Large intestine (tissue), 3 donors: ENCODE results near the gene CNN3. TPM values are rescaled to one million over a fixed set of nuclear protein-coding genes. Genes with fewer than 3 reads are reported as not detected.
A peak's percentile ranks its signal among the peaks of the same experiment; 100 is the strongest.
"Not testable (repeated sequence)": the region's sequence is repeated elsewhere in the genome, so short reads cannot be mapped to it uniquely, and the experiment has no call there.

ENCODE experiments used
- DNase-seq, 2 donors: peaks; one replicate each; pipeline versions ENCODE4 v3.0.0 to v3.0.0-alpha.2; 2013
- H3K27ac ChIP-seq: one replicate; pipeline ENCODE4 v1.5.1; 2013; ENCODE audit warnings: low read length
- H3K27me3 ChIP-seq: 2 replicates; pipeline ENCODE4 v1.6.1; 2013; ENCODE audit warnings: low read length; ENCODE audit not compliant: control insufficient read depth, insufficient read depth
- H3K36me3 ChIP-seq: 2 replicates; pipeline ENCODE4 v1.6.1; 2013; ENCODE audit warnings: low read length; ENCODE audit not compliant: control insufficient read depth, insufficient read depth
- H3K4me1 ChIP-seq: one replicate; pipeline ENCODE4 v1.6.1; 2013; ENCODE audit warnings: low read length; ENCODE audit not compliant: control insufficient read depth, insufficient read depth
- H3K4me3 ChIP-seq: one replicate; pipeline ENCODE4 v1.5.1; 2013; ENCODE audit warnings: low read length
- H3K9me3 ChIP-seq: one replicate; pipeline ENCODE4 v1.6.1; 2013; ENCODE audit warnings: mild to moderate bottlenecking, low read depth, low read length, moderate library complexity; ENCODE audit not compliant: control insufficient read depth
- WGBS: methylation state at CpG from one replicate; pipeline ENCODE4 v1.1.5; 2013; ENCODE audit warnings: low lambda C conversion rate; ENCODE audit not compliant: insufficient coverage; 5-methylcytosine and 5-hydroxymethylcytosine counted together
- polyA plus RNA-seq: library from polyadenylated mRNA; unstranded; fragments of 120-200 nt; gene quantifications from one replicate; pipeline ENCODE4 v1.2.1, GENCODE V29; 2013

CNN3 gene
- polyA plus RNA-seq, 1 donor: 97.0 TPM

DNA sequence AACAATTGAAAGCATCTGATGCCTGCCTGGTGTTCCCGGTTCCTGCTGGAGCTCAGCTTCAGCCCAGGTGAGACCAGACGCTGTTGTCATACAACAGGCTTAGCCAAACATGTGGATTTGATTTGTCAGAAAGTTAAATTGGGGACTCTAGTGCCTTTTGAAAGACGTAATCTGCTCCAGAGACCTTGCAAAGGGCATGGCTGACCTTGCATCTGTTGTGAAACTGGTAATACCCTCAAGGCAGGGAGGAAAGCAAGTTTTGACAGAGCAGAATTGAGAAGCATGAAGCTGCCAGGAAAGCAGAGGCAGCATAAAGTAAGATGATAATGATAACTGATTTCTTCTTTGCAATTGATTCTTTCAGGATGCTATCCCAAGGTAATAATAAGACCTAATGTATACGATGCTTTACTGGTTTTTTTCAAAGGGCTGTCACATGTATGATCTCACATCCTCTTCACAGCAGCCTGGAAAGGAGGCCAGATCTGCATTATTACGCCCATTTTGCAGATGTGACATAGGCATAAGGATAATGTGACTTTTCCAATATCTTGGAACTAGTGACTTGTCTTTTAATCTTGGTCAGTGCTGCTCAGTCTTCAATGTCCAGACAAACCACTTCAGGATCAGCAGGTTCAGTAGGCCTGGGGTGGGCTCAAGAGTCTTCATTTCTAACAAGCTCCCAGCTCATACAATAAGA, 24.7 kb upstream of the CNN3 start:
- Histone ChIP-seq H3K36me3 (no peaks in the 10 kb centered on the region), H3K27ac (no peak overlapping the region), H3K4me3 (no peak overlapping the region), H3K9me3 (no peaks in the 10 kb centered on the region), H3K27me3 (no peaks in the 10 kb centered on the region), H3K4me1 (peaks cover 11% of the 10 kb centered on the region)
- DNase-seq: no peak
- 88% methylated on average over 3 of the region's 5 CpGs for WGBS

DNA sequence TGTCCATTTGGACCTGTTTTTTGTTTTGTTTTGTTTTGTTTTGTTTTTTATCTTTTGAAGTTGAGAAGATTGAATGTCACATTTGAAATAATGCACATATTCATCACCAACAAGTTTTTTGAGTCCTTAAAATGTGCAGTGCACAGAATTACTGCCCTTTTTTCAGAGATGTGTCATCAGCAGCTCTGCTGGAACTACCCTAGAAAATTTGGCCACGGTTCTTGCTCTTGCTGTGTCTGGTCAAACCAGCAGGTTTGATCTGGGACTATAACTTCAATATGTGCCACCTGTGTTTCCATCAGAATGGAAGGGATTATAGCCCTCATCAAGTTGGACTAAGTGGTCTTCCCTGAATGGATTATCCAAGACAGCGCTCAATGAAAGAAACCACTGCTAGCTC, 24.1 kb upstream of the CNN3 start:
- Histone ChIP-seq H3K27me3 (no peaks in the 10 kb centered on the region), H3K36me3 (no peaks in the 10 kb centered on the region), H3K27ac (no peak overlapping the region), H3K4me3 (no peak overlapping the region), H3K4me1 (peaks cover 10% of the 10 kb centered on the region), H3K9me3 (no peaks in the 10 kb centered on the region)
- no CpG with 5 or more reads among the region's 2 CpGs for WGBS
- DNase-seq: no peak

DNA sequence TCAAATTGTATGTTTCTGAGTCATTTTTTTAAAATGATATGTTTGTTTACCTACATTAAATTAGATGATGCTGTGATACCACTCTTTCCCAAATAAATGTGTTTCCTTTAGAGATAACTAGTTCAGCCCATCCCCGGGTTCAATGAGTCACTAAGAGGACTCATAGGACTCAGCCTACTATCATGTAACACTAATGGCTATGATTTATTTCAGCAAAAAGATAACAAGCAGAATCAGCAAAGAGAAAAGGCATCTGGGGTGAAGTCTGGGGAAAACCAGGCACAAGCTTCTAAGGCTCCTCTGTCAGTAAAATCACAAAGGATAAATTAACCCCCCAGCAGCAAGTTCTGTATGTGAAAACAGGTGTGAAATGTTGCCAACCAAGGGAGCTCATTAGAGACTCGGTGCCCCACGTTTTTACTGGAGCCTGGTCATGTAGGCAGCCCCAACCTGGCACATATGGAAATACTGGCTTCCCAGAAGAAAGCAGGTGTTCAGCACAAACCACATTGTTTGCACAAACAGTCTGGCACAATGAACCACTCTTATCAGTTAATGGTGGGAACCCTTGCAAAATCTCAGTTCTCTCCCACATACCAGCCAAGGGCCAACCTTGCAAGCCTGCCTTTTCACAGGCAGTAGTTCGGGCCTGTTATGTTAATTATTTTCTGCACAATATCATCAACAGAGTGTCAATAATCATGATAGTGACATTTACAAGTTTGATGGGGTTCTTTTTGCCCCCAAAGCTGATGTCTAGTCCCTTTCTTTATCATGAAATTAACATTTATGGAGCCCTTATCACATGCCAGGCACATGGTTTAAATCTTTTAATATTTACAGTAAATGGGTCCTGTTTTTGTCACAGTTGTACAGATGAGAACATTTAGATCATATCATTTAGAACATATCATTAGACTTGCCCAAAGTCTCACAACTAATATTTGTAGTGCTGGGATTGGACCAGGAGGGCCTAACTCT, 23.1 kb upstream of the CNN3 start:
- no peaks in the 10 kb centered on the region for H3K27me3 ChIP-seq
- no peaks in the 10 kb centered on the region for H3K36me3 ChIP-seq
- DNase-seq: peak in 1 of 2 donors; percentile 62
- H3K9me3 ChIP-seq: no peaks in the 10 kb centered on the region
- H3K4me3 ChIP-seq: no peak overlapping the region
- peaks cover 2% of the 10 kb centered on the region for H3K4me1 ChIP-seq
- WGBS: 22% methylated on average over 1 of the region's 4 CpGs
- H3K27ac ChIP-seq: no peak overlapping the region

DNA sequence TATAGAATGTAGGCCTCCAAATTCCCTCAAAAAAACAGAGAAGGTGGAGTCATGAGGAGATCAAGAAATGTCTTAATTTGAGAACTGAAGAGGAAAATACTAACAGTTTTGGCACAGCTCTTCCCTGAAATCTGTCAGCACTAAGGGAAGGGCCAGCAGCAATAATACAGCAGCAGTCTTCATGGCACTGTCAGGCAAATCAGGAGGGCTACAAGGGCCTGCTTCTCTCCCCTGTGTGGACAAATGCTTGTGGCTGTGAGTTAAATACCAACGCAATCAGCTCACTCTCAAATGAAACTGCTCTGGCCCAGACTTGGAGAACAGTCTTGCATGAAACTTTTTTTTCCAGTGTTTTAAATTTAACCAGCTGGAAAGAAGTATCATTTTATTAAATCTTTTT, 20.5 kb upstream of the CNN3 start:
- WGBS: no CpG with 5 or more reads among the region's 1 CpG
- H3K4me3 ChIP-seq: no peak overlapping the region
- peaks cover 2% of the 10 kb centered on the region for H3K4me1 ChIP-seq
- no peaks in the 10 kb centered on the region for H3K36me3 ChIP-seq
- no peaks in the 10 kb centered on the region for H3K9me3 ChIP-seq
- DNase-seq: no peak
- no peak overlapping the region for H3K27ac ChIP-seq
- no peaks in the 10 kb centered on the region for H3K27me3 ChIP-seq

DNA sequence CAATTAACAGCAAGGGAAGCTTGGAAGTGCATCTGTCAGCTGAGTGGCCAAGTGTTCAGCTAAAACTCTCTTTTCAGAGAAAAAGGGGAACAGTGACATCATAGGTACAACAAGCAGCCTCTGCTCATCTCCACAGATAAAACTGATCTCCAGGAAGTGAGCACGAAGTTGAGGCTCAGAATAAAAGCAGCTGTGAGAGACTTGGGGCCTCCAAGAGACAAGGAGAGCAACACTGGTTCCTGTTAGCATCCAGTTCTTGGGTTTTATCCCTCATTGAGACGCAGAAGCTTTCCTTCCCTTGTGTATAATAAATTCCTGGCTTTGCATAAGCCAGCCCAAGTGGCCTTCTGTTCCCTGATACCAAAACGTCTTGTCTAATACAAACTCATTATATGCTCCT, 20.0 kb upstream of the CNN3 start:
- no peaks in the 10 kb centered on the region for H3K36me3 ChIP-seq
- no peak for DNase-seq
- WGBS: no CpG with 5 or more reads among the region's 3 CpGs
- peaks cover 2% of the 10 kb centered on the region for H3K4me1 ChIP-seq
- H3K9me3 ChIP-seq: no peaks in the 10 kb centered on the region
- H3K27me3 ChIP-seq: no peaks in the 10 kb centered on the region
- H3K4me3 ChIP-seq: no peak overlapping the region
- H3K27ac ChIP-seq: no peak overlapping the region

DNA sequence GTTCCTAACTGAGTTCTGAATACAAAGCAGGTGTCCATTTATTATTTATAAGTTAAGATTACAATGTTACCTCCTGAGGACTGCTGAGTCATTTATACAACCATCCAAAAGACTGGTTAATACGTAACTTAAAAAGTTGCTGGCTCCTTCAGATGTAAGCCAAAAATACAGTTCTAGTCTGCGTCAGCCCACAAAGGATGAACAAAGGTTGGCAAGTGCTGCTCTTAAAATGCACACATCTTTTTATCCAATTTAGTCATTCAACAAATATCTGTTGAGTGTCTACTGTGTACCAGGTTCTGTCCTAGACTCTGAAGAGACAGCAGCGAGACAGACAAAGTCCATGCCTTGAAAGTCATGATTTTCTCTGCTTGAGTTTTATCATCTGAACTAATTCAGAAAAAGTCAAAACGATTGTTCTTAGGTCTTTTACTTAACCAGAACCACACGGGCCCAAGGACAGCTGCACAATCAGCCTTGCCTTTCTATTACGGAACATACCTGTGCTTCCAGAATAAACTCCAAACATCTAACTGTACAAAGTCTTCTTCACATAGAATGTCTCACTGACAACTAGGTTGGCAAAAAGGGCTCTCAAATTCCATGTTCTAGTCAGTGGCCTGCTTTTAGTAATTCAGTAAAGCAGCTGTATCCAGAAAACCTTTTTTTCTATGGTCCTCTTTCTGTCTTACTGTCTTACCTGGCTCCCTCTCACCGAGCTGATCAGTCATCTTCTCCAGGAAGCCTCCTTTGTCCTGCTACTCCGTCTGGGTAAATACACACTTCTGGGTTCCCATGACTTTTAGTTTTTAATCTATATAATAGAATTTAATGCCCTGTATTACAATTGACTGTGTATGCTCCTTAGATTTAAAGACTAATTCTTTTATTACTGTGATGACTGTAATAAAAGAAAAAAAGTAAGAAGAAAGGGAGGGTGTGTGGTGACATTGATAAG, 15.5 kb upstream of the CNN3 start:
- peaks cover 2% of the 10 kb centered on the region for H3K4me1 ChIP-seq
- H3K4me3 ChIP-seq: no peak overlapping the region
- WGBS: 21% methylated on average over 2 of the region's 8 CpGs
- no peaks in the 10 kb centered on the region for H3K36me3 ChIP-seq
- H3K27me3 ChIP-seq: no peaks in the 10 kb centered on the region
- H3K9me3 ChIP-seq: no peaks in the 10 kb centered on the region
- no peak overlapping the region for H3K27ac ChIP-seq
- no peak for DNase-seq

DNA sequence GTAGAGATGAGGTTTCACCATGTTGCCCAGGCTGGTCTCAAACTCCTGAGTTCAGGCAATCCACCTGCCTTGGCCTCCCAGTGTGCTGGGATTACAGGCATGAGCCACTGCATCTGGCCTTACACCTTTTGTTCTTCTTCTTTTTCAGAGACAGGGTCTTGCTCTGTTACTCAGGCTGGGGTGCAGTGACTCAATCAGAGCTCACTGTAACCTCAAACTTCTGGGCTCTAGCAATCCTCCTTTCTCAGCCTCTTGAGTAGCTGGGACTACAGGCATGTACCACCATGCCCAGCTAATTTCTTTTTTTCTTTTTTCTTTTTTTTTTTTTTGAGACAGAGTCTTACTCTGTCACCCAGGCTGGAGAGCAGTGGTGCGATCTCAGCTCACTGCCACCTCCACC, 14.6 kb upstream of the CNN3 start:
- WGBS: no CpG with 5 or more reads among the region's 1 CpG
- H3K36me3 ChIP-seq, H3K9me3 ChIP-seq, DNase-seq, H3K27ac ChIP-seq, H3K27me3 ChIP-seq, H3K4me3 ChIP-seq, H3K4me1 ChIP-seq: not testable (repeated sequence)

DNA sequence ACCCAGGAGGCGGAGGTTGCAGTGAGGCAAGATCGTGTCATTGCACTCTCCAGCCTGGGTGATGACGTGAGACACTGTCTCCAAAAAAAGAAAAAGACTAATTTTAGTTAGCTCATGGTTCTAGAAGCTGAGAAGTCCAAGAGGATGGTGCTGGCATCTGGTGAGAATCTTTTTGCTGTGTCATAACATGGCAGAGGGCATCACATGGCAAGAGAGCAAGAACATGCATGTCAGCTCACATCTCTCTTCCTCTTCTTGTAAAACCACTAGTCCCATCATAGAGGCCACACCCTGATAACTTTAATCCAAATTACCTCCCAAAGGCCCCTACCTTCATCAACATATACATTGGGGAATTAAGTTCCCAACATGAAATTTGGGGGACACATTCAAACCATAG, 13.8 kb upstream of the CNN3 start:
- no peak for DNase-seq
- Histone ChIP-seq H3K4me1 (no peaks in the 10 kb centered on the region), H3K27me3 (no peaks in the 10 kb centered on the region), H3K36me3 (no peaks in the 10 kb centered on the region), H3K27ac (no peak overlapping the region), H3K4me3 (no peak overlapping the region), H3K9me3 (no peaks in the 10 kb centered on the region)
- no CpG with 5 or more reads among the region's 3 CpGs for WGBS

DNA sequence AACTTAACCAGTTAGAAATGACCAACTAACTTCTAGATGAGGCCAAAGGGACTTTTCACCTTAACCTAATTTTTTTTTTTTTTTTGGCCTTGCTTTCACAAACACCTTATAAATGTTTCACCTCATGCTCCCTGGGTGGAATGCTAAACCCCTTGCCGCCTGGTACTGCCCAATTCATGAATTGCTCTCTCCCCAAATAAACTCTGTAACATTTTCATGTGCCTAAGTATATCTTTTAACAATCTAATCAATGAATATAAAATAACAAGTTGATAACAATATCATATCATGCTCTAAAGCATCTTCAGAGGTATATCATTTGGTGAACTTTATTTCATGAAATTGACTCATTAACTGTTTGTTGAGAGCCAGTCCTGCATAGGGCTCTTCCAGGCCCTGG, 10.9 kb upstream of the CNN3 start:
- Histone ChIP-seq H3K4me3 (no peak overlapping the region), H3K27ac (no peak overlapping the region), H3K36me3 (no peaks in the 10 kb centered on the region), H3K27me3 (no peaks in the 10 kb centered on the region), H3K4me1 (no peaks in the 10 kb centered on the region), H3K9me3 (no peaks in the 10 kb centered on the region)
- 60% methylated on average over 1 of the region's 1 CpG for WGBS
- no peak for DNase-seq
